ENCODE data around the gene BAHCC1. TPM values are rescaled to one million over a fixed set of nuclear protein-coding genes. Genes with fewer than 3 reads are reported as not detected.

BAHCC1 gene
- total RNA-seq, 1 experiment from 2014 or later: 33.7 TPM

GRCh38 chr17:81469266-81469665 is 74.0 kb downstream of the BAHCC1 start:
- no peak overlapping the region for H3K4me2 ChIP-seq
- POLR2A ChIA-PET (ENCODE audit: unreplicated experiment): no interaction called here
- no peaks in the 10 kb centered on the region for H4K20me1 ChIP-seq (ENCODE audit: insufficient read depth)
- H3K9me2 ChIP-seq (ENCODE audit: insufficient read depth): no peaks in the 10 kb centered on the region
- H3K79me2 ChIP-seq (ENCODE audit: low read depth): no peaks in the 10 kb centered on the region
- no peaks in the 10 kb centered on the region for H3F3A ChIP-seq (ENCODE audit: insufficient read depth, low read depth)
- no peaks in the 10 kb centered on the region for H3K27me3 ChIP-seq (ENCODE audit: insufficient read depth, low read depth)
- BruUV-seq (replicated peaks): no TSS peak
- DNase-seq: no peak
- H3K27ac ChIP-seq: no peak overlapping the region
- no peak overlapping the region for H2AFZ ChIP-seq
- no peaks in the 10 kb centered on the region for H3K9me3 ChIP-seq (ENCODE audit: insufficient read depth, low read depth)
- H3K36me3 ChIP-seq (ENCODE audit: low read depth): no peaks in the 10 kb centered on the region
- intact Hi-C loops (cut with micrococcal nuclease; ENCODE audit: unreplicated experiment): no loop called here
- no peak overlapping the region for H3K4me3 ChIP-seq
- TF ChIP-seq CTCF (conservative IDR thresholded peaks at IDR 0.05) (no peak), EZH2 (IDR thresholded peaks at IDR 0.05; ENCODE audit: low read depth) (no peak)
- no peaks in the 10 kb centered on the region for H3K4me1 ChIP-seq (replicated peaks; ENCODE audit: insufficient read depth)
- CTCF ChIA-PET: no interaction called here

GRCh38 chr17:81470270-81470943 is 75.2 kb downstream of the BAHCC1 start:
- intact Hi-C loops (cut with micrococcal nuclease; ENCODE audit: unreplicated experiment): no loop called here
- POLR2A ChIA-PET (ENCODE audit: unreplicated experiment): interaction anchor here (0.7 kb wide), 1 partner anchor 60 kb away, joined by 5 read pairs; no protein-coding TSS in a partner anchor

More at GRCh38 chr17:81470270-81470943, 75.2 kb downstream of the BAHCC1 start:
- Histone ChIP-seq H3K4me2 (no peak overlapping the region), H3K27me3 (ENCODE audit: insufficient read depth, low read depth) (no peaks in the 10 kb centered on the region), H3K79me2 (ENCODE audit: low read depth) (no peaks in the 10 kb centered on the region), H3K27ac (no peak overlapping the region), H3F3A (ENCODE audit: insufficient read depth, low read depth) (no peaks in the 10 kb centered on the region), H4K20me1 (ENCODE audit: insufficient read depth) (no peaks in the 10 kb centered on the region), H3K9me2 (ENCODE audit: insufficient read depth) (no peaks in the 10 kb centered on the region), H3K9me3 (ENCODE audit: insufficient read depth, low read depth) (no peaks in the 10 kb centered on the region), H2AFZ (no peak overlapping the region), H3K4me3 (no peak overlapping the region), H3K4me1 (replicated peaks; ENCODE audit: insufficient read depth) (no peaks in the 10 kb centered on the region), H3K36me3 (ENCODE audit: low read depth) (no peaks in the 10 kb centered on the region)
- CTCF ChIA-PET: no interaction called here
- TF ChIP-seq CTCF (conservative IDR thresholded peaks at IDR 0.05): no peak
- TF ChIP-seq EZH2 (IDR thresholded peaks at IDR 0.05; ENCODE audit: low read depth): no peak
- DNase-seq: no peak
- BruUV-seq (replicated peaks): no TSS peak
